Stimulated activated memory B cell treated with anti-CD40 and anti-IgM and Interleukin-4, amounts not matched to agents 10 μg/mL and 1 μg/mL and 100 μg/mL, for 72 hours (primary cell): ENCODE data around the gene TRIP6.

ENCODE experiments used
- ATAC-seq: fragments of 150-1000 bp; cut with Tn5 transposase; 2 replicates; pipeline ENCODE4 v1.10.0; 2021
- H3K27ac Mint-ChIP-seq: one replicate; pipeline ENCODE4 v1.8.0; 2022; ENCODE audit warnings: mild to moderate bottlenecking, mixed read lengths
- H3K27me3 Mint-ChIP-seq: one replicate; pipeline ENCODE4 v1.8.0; 2022; ENCODE audit warnings: mixed read lengths
- H3K36me3 Mint-ChIP-seq: one replicate; pipeline ENCODE4 v1.8.0; 2022; ENCODE audit warnings: mixed read lengths
- H3K4me1 Mint-ChIP-seq: one replicate; pipeline ENCODE4 v1.8.0; 2022; ENCODE audit warnings: mixed read lengths
- H3K4me3 Mint-ChIP-seq: one replicate; pipeline ENCODE4 v1.8.0; 2022; ENCODE audit warnings: mild to moderate bottlenecking, moderate library complexity, mixed read lengths
- H3K9me3 Mint-ChIP-seq: one replicate; pipeline ENCODE4 v1.8.0; 2022; ENCODE audit warnings: mixed read lengths

Gene TRIP6

GRCh38 chr7:100859856-100860255 is 7.3 kb upstream of the TRIP6 start:
- Mint-ChIP-seq H3K36me3 (peaks cover 74% of the 10 kb centered on the region), H3K27ac (no peak overlapping the region), H3K4me1 (peaks cover 9% of the 10 kb centered on the region), H3K27me3 (no peaks in the 10 kb centered on the region), H3K4me3 (no peak overlapping the region), H3K9me3 (no peaks in the 10 kb centered on the region)
- ATAC-seq: no peak

- H3K27ac Mint-ChIP-seq: no peak overlapping the region
- ATAC-seq: no peak
These were observed 6.2 kb upstream of the TRIP6 start for GRCh38 chr7:100860702-100861615.

GRCh38 chr7:100861616-100861985 is 5.6 kb upstream of the TRIP6 start:
- H3K4me3 Mint-ChIP-seq: no peak overlapping the region
- H3K27ac Mint-ChIP-seq: no peak overlapping the region
- no peaks in the 10 kb centered on the region for H3K9me3 Mint-ChIP-seq
- peaks cover 3% of the 10 kb centered on the region for H3K4me1 Mint-ChIP-seq
- H3K36me3 Mint-ChIP-seq: peaks cover 64% of the 10 kb centered on the region
- no peaks in the 10 kb centered on the region for H3K27me3 Mint-ChIP-seq
- ATAC-seq: no peak

More at GRCh38 chr7:100860702-100861615, 6.2 kb upstream of the TRIP6 start:
- Mint-ChIP-seq H3K27me3 (no peaks in the 10 kb centered on the region), H3K4me3 (no peak overlapping the region), H3K4me1 (peaks cover under 1% of the 10 kb centered on the region), H3K36me3 (peaks cover 65% of the 10 kb centered on the region), H3K9me3 (no peaks in the 10 kb centered on the region)

- Mint-ChIP-seq H3K27ac (no peak overlapping the region), H3K9me3 (no peaks in the 10 kb centered on the region), H3K36me3 (peaks cover 55% of the 10 kb centered on the region), H3K27me3 (no peaks in the 10 kb centered on the region), H3K4me1 (peaks cover 22% of the 10 kb centered on the region), H3K4me3 (no peak overlapping the region)
- no peak for ATAC-seq
These were observed 3.7 kb upstream of the TRIP6 start for GRCh38 chr7:100863406-100863950.

GRCh38 chr7:100864263-100864845 is 2.8 kb upstream of the TRIP6 start:
- peaks cover 26% of the 10 kb centered on the region for H3K4me1 Mint-ChIP-seq
- no peaks in the 10 kb centered on the region for H3K9me3 Mint-ChIP-seq
- H3K36me3 Mint-ChIP-seq: peaks cover 46% of the 10 kb centered on the region
- H3K27ac Mint-ChIP-seq: no peak overlapping the region
- H3K27me3 Mint-ChIP-seq: no peaks in the 10 kb centered on the region
- H3K4me3 Mint-ChIP-seq: no peak overlapping the region
- no peak for ATAC-seq

- no peak for ATAC-seq
- Mint-ChIP-seq H3K9me3 (no peaks in the 10 kb centered on the region), H3K36me3 (peaks cover 39% of the 10 kb centered on the region), H3K27me3 (no peaks in the 10 kb centered on the region), H3K27ac (no peak overlapping the region), H3K4me3 (no peak overlapping the region), H3K4me1 (peaks cover 26% of the 10 kb centered on the region)
These were observed 1.7 kb upstream of the TRIP6 start for GRCh38 chr7:100865372-100865911.

GRCh38 chr7:100865938-100866728 is 1.1 kb upstream of the TRIP6 start:
- H3K27ac Mint-ChIP-seq: peak overlapping the region; percentile 96
- H3K36me3 Mint-ChIP-seq: peaks cover 37% of the 10 kb centered on the region
- H3K4me1 Mint-ChIP-seq: peaks cover 26% of the 10 kb centered on the region
- H3K27me3 Mint-ChIP-seq: no peaks in the 10 kb centered on the region
- no peaks in the 10 kb centered on the region for H3K9me3 Mint-ChIP-seq
- ATAC-seq: peak; percentile 40
- peak overlapping the region; percentile 87 for H3K4me3 Mint-ChIP-seq

- Mint-ChIP-seq H3K4me3 (peak overlapping the region; percentile 87), H3K27ac (peak overlapping the region; percentile 96), H3K27me3 (no peaks in the 10 kb centered on the region), H3K4me1 (peaks cover 26% of the 10 kb centered on the region), H3K9me3 (no peaks in the 10 kb centered on the region), H3K36me3 (peaks cover 40% of the 10 kb centered on the region)
- no peak for ATAC-seq
These were observed 503 bp upstream of the TRIP6 start for GRCh38 chr7:100866729-100867039.

GRCh38 chr7:100867776-100868485 is 744 bp downstream of the TRIP6 start:
- Mint-ChIP-seq H3K9me3 (no peaks in the 10 kb centered on the region), H3K4me3 (peak overlapping the region; percentile 87), H3K27me3 (no peaks in the 10 kb centered on the region), H3K36me3 (peaks cover 38% of the 10 kb centered on the region), H3K27ac (peak overlapping the region; percentile 96), H3K4me1 (peaks cover 26% of the 10 kb centered on the region)
- peak; percentile 31 for ATAC-seq

- Mint-ChIP-seq H3K4me1 (peaks cover 37% of the 10 kb centered on the region), H3K27me3 (no peaks in the 10 kb centered on the region), H3K27ac (peak overlapping the region; percentile 97), H3K9me3 (no peaks in the 10 kb centered on the region), H3K4me3 (peak overlapping the region; percentile 96), H3K36me3 (peaks cover 52% of the 10 kb centered on the region)
- no peak for ATAC-seq
These were observed 6.6 kb downstream of the TRIP6 start for GRCh38 chr7:100873599-100874299.

GRCh38 chr7:100874300-100874576 is 7.1 kb downstream of the TRIP6 start:
- Mint-ChIP-seq H3K27me3 (no peaks in the 10 kb centered on the region), H3K4me1 (peaks cover 39% of the 10 kb centered on the region), H3K36me3 (peaks cover 56% of the 10 kb centered on the region), H3K9me3 (no peaks in the 10 kb centered on the region), H3K4me3 (peak overlapping the region; percentile 96), H3K27ac (peak overlapping the region; percentile 97)
- ATAC-seq: no peak

GRCh38 chr7:100874577-100875355 is 7.6 kb downstream of the TRIP6 start, which contains the start of gene SRRT:
TSS of gene SRRT (plus strand) at chr7:100875103. CDS start at chr7:100875591, 488 bp downstream.
- Mint-ChIP-seq H3K4me3 (peak within 1 kb of the TSS; percentile 96), H3K36me3 (peaks cover 60% of the 10 kb centered on the region), H3K27me3 (no peaks in the 10 kb centered on the region), H3K27ac (peak within 1 kb of the TSS; percentile 97), H3K9me3 (no peaks in the 10 kb centered on the region), H3K4me1 (peaks cover 44% of the 10 kb centered on the region)
- ATAC-seq: peak; percentile 97

GRCh38 chr7:100875356-100875751 is 8.2 kb downstream of the TRIP6 start:
- Mint-ChIP-seq H3K36me3 (peaks cover 64% of the 10 kb centered on the region), H3K9me3 (no peaks in the 10 kb centered on the region), H3K27ac (peak overlapping the region; percentile 97), H3K27me3 (no peaks in the 10 kb centered on the region), H3K4me3 (peak overlapping the region; percentile 96), H3K4me1 (peaks cover 49% of the 10 kb centered on the region)
- ATAC-seq: peak; percentile 70
